Anterior cingulate cortex (tissue), 58 donors: Measurements from ENCODE around the gene MCM6.
"Not testable (repeated sequence)": the region's sequence is repeated elsewhere in the genome, so short reads cannot be mapped to it uniquely, and the experiment has no call there.

Source experiments
- DNase-seq, 58 donors: peaks; one replicate each; lab custom pipeline; 2025; lab: John Stamatoyannopoulos, UW

Gene MCM6

GRCh38 chr2:135876066-135876711, at the start of gene MCM6:
TSS of gene MCM6 (minus strand) at chr2:135876443. CDS start at chr2:135876365, 78 bp downstream.
- DNase-seq: peak; percentile 73 to 96 (median 91)

- DNase-seq: no peak
Measured at GRCh38 chr2:135925571-135925970, 49.3 kb upstream of the MCM6 start.

GRCh38 chr2:135916207-135916606, 40.0 kb upstream of the MCM6 start:
- peak in 1 of 58 donors; percentile 5 for DNase-seq

GRCh38 chr2:135914485-135914884, 38.2 kb upstream of the MCM6 start:
- no peak for DNase-seq

- DNase-seq: peak in 2 of 58 donors; percentile 15 to 16
Measured at GRCh38 chr2:135913727-135914365, 37.6 kb upstream of the MCM6 start.

GRCh38 chr2:135909976-135910375, 33.7 kb upstream of the MCM6 start:
- DNase-seq: no peak

- DNase-seq: no peak
Measured at GRCh38 chr2:135905679-135906078, 29.4 kb upstream of the MCM6 start.

- DNase-seq: no peak
Measured at GRCh38 chr2:135904341-135904989, 28.2 kb upstream of the MCM6 start.

- DNase-seq: no peak
Measured at GRCh38 chr2:135903650-135904049, 27.4 kb upstream of the MCM6 start.

- DNase-seq: no peak
Measured at GRCh38 chr2:135899567-135899966, 23.3 kb upstream of the MCM6 start.

- no peak for DNase-seq
Measured at GRCh38 chr2:135898234-135898786, 22.1 kb upstream of the MCM6 start.

GRCh38 chr2:135894930-135895329, 18.7 kb upstream of the MCM6 start:
- no peak for DNase-seq

GRCh38 chr2:135893374-135893794, 17.1 kb upstream of the MCM6 start:
- DNase-seq: no peak

GRCh38 chr2:135890835-135891234, 14.6 kb upstream of the MCM6 start:
- DNase-seq: no peak

GRCh38 chr2:135890149-135890548, 13.9 kb upstream of the MCM6 start:
- no peak for DNase-seq

- not testable (repeated sequence) for DNase-seq
Measured at GRCh38 chr2:135888587-135888986, 12.3 kb upstream of the MCM6 start.

- no peak for DNase-seq
Measured at GRCh38 chr2:135885709-135886108, 9.5 kb upstream of the MCM6 start.

GRCh38 chr2:135882415-135882814, 6.2 kb upstream of the MCM6 start:
- no peak for DNase-seq

- DNase-seq: not testable (repeated sequence)
Measured at GRCh38 chr2:135876770-135877169, 527 bp upstream of the MCM6 start.

- DNase-seq: peak in 32 of 58 donors; percentile 4 to 55 (median 38)
Measured at GRCh38 chr2:135875491-135876065, 665 bp downstream of the MCM6 start.

GRCh38 chr2:135874777-135875365, 1.4 kb downstream of the MCM6 start:
- DNase-seq: no peak
